Measurements from ENCODE around the gene EPO.
"Not testable (repeated sequence)": the region's sequence is repeated elsewhere in the genome, so short reads cannot be mapped to it uniquely, and the experiment has no call there.

EPO gene

DNA sequence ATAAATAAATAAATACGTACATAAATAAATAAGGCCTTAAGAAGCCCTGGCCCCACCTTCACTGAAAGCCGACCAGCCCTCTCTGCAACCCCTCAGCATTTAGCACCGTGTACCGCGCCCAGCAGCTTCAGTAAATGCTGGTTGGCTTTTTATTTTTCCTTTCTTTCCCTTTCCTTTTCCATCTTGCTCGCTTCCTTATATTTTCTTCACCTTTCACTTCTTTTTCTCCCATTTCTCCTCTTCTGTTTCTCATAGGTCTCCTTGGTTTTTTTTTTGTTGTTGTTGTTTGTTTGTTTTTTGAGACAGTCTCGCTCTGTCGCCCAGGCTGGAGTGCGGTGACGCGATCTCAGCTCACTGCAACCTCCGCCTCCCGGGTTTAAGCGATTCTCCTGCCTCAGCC, 24.3 kb downstream of the EPO start:
- DNase-seq: no peak

DNA sequence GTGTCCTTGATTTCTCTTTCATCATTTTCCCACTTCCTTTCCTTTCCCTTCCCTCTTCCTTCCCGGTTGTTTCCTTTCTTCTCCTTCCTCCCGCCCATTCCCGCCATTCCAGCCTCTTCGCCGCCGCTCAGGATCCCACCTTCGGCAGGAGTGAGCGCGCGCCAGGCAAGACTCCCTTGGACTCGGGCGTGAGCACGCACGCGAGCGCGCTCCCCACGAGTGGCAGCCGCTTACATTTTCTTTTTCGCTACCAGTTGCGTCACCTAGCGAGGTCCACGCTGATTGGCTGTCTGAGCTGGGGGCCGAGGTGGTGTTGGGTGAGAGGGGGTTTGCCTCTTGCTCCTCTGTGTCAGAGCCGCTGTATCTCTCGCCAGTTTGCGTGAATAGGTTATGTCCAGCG, 24.9 kb downstream of the EPO start:
- DNase-seq: no peak

DNA sequence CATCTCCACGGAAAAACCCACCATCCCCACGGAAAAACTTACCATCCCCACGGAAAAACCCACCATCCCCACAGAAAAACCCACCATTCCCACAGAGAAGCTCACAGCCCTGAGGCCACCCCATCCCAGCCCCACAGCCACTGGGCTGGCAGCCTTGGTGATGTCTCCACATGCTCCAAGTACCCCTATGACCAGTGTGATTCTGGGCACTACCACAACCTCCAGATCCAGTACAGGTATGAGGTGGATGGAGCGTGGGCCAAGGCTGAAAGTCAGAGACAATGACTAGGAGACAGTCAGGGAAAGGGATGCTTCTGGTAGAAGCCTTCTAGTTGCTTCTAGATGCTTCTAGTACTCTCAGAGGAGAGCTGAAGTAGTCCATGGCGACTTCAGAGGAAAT, 32.7 kb downstream of the EPO start:
- no peak for DNase-seq

DNA sequence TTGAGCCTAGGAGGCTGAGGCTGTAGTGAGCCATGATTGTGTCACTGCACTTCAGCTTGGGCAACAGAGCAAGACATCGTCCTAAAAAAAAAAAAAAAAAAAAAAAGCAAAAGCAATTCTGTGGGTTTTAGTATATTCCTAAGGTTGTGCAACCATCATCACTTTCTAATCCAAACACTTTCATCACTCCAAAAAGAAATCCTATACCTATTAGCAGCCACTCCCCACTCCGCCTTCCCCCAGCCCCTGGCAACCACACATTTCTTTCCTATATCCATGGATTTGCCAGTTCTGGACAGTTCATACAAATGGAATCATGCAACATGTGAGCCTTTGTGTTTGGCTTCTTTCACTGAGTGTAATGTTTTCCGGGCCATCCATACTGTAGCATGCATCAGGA, 33.5 kb downstream of the EPO start:
- DNase-seq: no peak

DNA sequence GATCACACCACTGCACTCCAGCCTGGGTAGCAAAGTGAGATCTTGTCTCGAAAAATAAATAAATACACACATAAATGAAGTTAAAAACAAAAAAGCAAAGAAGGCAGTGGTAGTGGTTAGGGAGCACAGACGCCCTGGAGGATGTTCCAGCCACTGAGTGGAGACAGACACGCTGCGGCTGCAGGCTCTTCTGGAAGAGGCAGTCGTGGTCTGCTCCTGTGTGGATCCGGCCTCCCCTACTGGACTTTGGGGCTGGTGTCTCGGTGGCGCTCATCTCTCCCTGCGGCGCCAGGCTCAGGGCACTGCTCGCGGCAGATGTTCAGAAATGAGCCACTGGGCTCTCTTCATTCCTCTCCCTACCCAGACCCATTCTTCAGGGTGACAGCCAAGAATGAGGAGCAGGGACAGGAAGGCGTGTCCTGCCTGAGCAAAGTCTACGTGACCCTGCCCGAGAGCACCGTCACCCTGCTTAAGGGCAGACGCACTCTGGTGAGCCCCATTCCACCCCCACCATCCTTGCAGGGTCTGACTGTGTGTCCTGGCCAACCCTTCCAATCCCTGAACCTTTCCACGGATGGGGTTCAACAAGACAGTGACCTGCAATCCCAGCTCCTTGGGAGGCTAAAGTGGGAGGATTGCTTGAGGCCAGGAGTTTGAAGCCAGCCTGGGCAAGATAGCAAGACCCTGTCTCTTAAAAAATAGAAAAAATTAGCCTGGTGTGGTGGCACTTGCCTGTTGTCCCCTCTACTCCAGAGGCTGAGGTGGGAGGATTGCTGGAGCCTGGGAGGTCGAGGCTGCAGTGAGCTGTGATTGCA, 39.3 kb downstream of the EPO start:
- no peak for DNase-seq

DNA sequence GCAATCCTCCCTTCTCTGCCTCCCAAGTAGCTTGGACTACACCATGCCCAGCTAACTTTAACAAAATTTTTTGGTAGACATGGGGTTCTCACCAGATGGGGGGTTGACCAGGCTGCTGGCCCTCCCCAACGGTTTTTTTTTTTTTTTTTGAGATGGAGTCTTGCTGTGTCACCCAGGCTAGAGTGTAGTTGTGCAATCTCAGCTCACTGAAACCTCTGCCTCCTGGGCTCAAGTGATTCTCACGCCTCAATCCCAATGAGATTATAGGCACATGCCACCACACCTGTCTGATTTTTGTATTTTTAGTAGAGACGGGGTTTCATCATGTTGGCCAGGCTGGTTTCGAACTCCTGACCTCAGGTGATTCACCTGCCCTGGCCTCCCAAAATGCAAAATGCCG, 42.6 kb downstream of the EPO start:
- DNase-seq: not testable (repeated sequence)

DNA sequence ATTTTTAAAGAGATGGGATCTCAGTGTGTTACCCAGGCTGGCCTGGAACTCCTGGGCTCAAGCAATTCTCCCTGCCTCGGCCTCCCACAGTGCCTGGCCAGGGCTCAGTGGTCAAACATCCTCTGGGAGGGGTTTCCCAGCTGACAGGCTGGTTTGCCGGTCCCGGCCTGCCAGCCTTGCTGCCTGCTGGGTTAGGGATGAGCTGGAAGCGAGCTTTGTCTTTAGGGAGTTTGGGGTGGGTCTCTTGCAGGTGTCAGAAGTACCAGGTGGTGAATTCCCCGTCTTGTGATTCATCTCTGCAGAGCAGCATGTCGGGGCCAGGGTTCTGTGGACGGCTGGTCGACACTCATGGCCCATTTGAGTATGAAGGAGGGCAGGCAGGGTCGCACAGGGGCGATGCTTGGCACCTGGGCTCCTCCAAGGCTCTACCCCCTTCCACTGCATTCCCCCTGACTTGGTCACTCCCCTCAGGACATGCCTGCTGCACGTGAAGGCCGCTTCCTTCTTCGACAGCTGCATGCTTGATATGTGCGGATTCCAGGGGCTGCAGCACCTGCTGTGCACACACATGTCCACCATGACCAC, 43.4 kb downstream of the EPO start:
- no peak for DNase-seq

DNA sequence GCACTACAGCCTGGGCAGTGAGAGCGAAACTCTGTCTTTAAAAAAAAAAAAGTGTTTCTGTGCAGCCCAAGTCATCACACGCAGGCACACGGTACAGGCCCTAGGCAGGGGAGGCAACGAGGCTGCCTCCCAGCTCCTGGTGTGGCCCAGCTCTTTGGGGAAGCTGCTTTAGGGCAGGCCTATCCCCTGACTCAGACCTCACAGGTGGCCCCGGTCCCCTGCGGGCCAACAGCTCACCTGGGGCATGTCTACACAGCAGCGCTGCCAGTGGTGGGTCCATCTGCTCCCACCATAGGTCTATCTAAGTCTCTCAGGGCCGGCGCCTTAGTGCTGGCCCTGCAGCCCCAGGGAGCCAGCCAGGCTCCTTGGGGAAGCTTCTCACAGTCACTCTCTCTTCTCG, 44.6 kb downstream of the EPO start:
- DNase-seq: no peak

DNA sequence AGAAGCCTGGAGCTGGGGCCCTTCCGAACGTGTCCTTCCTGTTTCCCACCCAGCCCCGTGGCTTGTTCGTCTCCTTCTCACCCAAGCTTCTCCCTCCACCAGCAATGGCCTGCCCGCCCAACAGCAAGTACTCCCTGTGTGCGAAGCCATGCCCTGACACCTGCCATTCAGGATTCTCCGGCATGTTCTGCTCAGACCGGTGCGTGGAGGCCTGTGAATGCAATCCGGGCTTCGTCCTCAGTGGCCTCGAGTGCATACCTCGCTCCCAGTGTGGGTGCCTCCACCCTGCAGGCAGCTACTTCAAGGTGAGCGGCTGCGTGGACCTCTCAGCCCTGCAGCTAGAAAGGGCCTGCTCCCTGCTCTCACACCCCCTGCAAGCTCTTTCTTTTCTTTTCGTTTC, 45.0 kb downstream of the EPO start:
- DNase-seq: no peak

DNA sequence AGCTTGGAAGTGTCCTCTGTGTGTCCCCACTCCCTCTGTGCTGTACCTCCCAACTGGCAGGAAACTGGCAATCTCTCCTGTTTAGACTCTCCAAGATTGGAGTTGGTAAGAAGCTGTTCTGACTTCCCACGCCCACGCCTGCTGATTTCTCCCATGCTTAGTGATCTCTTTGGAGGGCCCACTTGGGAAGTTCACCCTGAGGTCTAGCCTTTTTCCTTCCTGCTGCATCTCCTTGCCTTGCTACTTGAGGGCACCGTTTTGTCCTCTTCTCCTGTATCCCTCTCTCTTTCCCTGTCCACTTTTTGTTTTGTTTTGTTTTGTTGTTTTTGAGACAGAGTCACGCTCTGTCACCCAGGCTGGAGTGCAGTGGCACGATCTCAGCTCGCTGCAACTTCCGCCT, 48.5 kb downstream of the EPO start:
- no peak for DNase-seq

All from Kasumi-1 (cell line).